A673 (cell line): ENCODE data around the gene KIAA0586. TPM values are rescaled to one million over a fixed set of nuclear protein-coding genes. Genes with fewer than 3 reads are reported as not detected.
A peak's percentile ranks its signal among the peaks of the same experiment; 100 is the strongest.
"Not testable (repeated sequence)": the region's sequence is repeated elsewhere in the genome, so short reads cannot be mapped to it uniquely, and the experiment has no call there.

ENCODE experiments used
- BruUV-seq: library from RNA; stranded (reverse); fragments of 400-500 nt; replicated peaks from 2 replicates; lab custom pipeline; 2021; lab: Mats Ljungman, UMichigan
- CTCF ChIA-PET: fragments of 300-600 bp; sonication (Branson Sonifier 250); formaldehyde crosslinking; loops from one replicate; lab custom pipeline; 2022; ENCODE audit warnings: antibody characterized with exemption; lab: Charles Lee
- POLR2A ChIA-PET: fragments of 300-600 bp; sonication (Branson Sonifier 250); formaldehyde crosslinking; loops from one replicate; lab custom pipeline; 2022; ENCODE audit warnings: antibody characterized with exemption; ENCODE audit not compliant: low non-redundant PET; lab: Charles Lee
- DNase-seq: peaks from one replicate; pipeline ENCODE4 v3.0.0-alpha.2; 2015; ENCODE audit warnings: low spot score
- H3K27ac ChIP-seq: fragments of 200-600 bp; sonication (generic); 2 replicates; pipeline ENCODE4 v1.5.1; 2016; ENCODE audit warnings: mixed run types, low read depth, mild to moderate bottlenecking, mixed read lengths, antibody characterized with exemption, low read length; ENCODE audit not compliant: poor library complexity, severe bottlenecking
- H3K27me3 ChIP-seq: fragments of 200-600 bp; sonication (generic); replicated peaks from 2 replicates; pipeline ENCODE4 v1.6.1; 2017; ENCODE audit warnings: mixed run types, low read depth, mild to moderate bottlenecking, mixed read lengths, antibody characterized with exemption, low read length; ENCODE audit not compliant: insufficient read depth, poor library complexity
- H3K36me3 ChIP-seq: fragments of 200-600 bp; sonication (generic); 2 replicates; pipeline ENCODE4 v1.6.1; 2016; ENCODE audit warnings: mixed run types, mild to moderate bottlenecking, mixed read lengths, antibody characterized with exemption, low read length; ENCODE audit not compliant: insufficient read depth, poor library complexity, severe bottlenecking
- H3K4me1 ChIP-seq: fragments of 200-600 bp; sonication (generic); 2 replicates; pipeline ENCODE4 v1.6.1; 2017; ENCODE audit warnings: mixed run types, mild to moderate bottlenecking, mixed read lengths, antibody characterized with exemption, low read length; ENCODE audit not compliant: insufficient read depth, poor library complexity, severe bottlenecking
- H3K4me3 ChIP-seq: fragments of 200-600 bp; sonication (generic); 2 replicates; pipeline ENCODE4 v1.5.1; 2016; ENCODE audit warnings: low read depth, mixed run types, mild to moderate bottlenecking, mixed read lengths, low read length; ENCODE audit not compliant: poor library complexity, severe bottlenecking
- H3K9me3 ChIP-seq: fragments of 200-600 bp; sonication (generic); 2 replicates; pipeline ENCODE4 v1.6.1; 2016; ENCODE audit warnings: mixed run types, low read depth, mild to moderate bottlenecking, mixed read lengths, antibody characterized with exemption, low read length; ENCODE audit not compliant: poor library complexity, severe bottlenecking
- CTCF ChIP-seq: fragments of 300-800, 200-600 bp; sonication (generic); conservative IDR thresholded peaks from 2 replicates; pipeline ENCODE4 v1.5.1; 2017; ENCODE audit warnings: low read depth, mild to moderate bottlenecking, antibody characterized with exemption, low read length, moderate library complexity, mixed read lengths
- EZH2 ChIP-seq: fragments of 200-600 bp; sonication (generic); IDR thresholded peaks from 2 replicates; pipeline ENCODE4 v1.6.1; 2017; ENCODE audit warnings: borderline replicate concordance, low read depth, mild to moderate bottlenecking, mixed read lengths, antibody characterized with exemption, low read length; ENCODE audit not compliant: poor library complexity, severe bottlenecking
- intact Hi-C: fragments of 100-400 bp; cut with micrococcal nuclease; formaldehyde crosslinking; loops from one replicate; pipeline ENCODE4 v1.10.0; 2022; ENCODE audit not compliant: unreplicated experiment
- total RNA-seq: library from RNA; stranded (reverse); gene quantifications from 2 replicates; pipeline ENCODE4 v1.2.3, GENCODE V29; 2021

Gene KIAA0586
- total RNA-seq, 1 experiment from 2014 or later = 45.3 TPM

- no peaks in the 10 kb centered on the region for H3K36me3 ChIP-seq
- ChIA-PET POLR2A (no interaction called here), CTCF (no interaction called here)
- no TSS peak for BruUV-seq
- intact Hi-C loops = loop anchor here (10.0 kb wide), 1 partner anchor 942 kb away; no protein-coding TSS in a partner anchor
- DNase-seq = no peak
- no peaks in the 10 kb centered on the region for H3K27me3 ChIP-seq
- H3K27ac ChIP-seq = no peak overlapping the region
- no peaks in the 10 kb centered on the region for H3K4me1 ChIP-seq
- TF ChIP-seq CTCF = no peak
- TF ChIP-seq EZH2 = no peak
- no peak overlapping the region for H3K4me3 ChIP-seq
- H3K9me3 ChIP-seq = peaks cover 4% of the 10 kb centered on the region
These were observed 85.8 kb downstream of the KIAA0586 start for GRCh38 chr14:58513272-58513671.

- intact Hi-C loops = loop anchor here (10.0 kb wide), 1 partner anchor 937 kb away; no protein-coding TSS in a partner anchor
- no peaks in the 10 kb centered on the region for H3K36me3 ChIP-seq
- BruUV-seq = no TSS peak
- no peaks in the 10 kb centered on the region for H3K27me3 ChIP-seq
- no peak overlapping the region for H3K27ac ChIP-seq
- no peak overlapping the region for H3K4me3 ChIP-seq
- TF ChIP-seq CTCF = no peak
- no peak for TF ChIP-seq EZH2
- H3K9me3 ChIP-seq = peaks cover 4% of the 10 kb centered on the region
- no peaks in the 10 kb centered on the region for H3K4me1 ChIP-seq
- DNase-seq = no peak
- ChIA-PET POLR2A (no interaction called here), CTCF (no interaction called here)
These were observed 90.1 kb downstream of the KIAA0586 start for GRCh38 chr14:58517592-58517991.

- H3K27me3 ChIP-seq, H3K27ac ChIP-seq, H3K4me1 ChIP-seq, DNase-seq, H3K36me3 ChIP-seq, BruUV-seq, H3K9me3 ChIP-seq, H3K4me3 ChIP-seq, POLR2A ChIA-PET, intact Hi-C loops, CTCF ChIA-PET: not testable (repeated sequence)
These were observed 98.2 kb downstream of the KIAA0586 start for GRCh38 chr14:58525691-58526090.

GRCh38 chr14:58533446-58533845 lies 105.9 kb downstream of the KIAA0586 start:
- H3K9me3 ChIP-seq = no peaks in the 10 kb centered on the region
- BruUV-seq = no TSS peak
- H3K27ac ChIP-seq = no peak overlapping the region
- POLR2A ChIA-PET = no interaction called here
- no peak overlapping the region for H3K4me3 ChIP-seq
- TF ChIP-seq EZH2 (no peak), CTCF (no peak)
- DNase-seq = peak; percentile 42
- H3K36me3 ChIP-seq = no peaks in the 10 kb centered on the region
- CTCF ChIA-PET = no interaction called here
- H3K27me3 ChIP-seq = no peaks in the 10 kb centered on the region
- H3K4me1 ChIP-seq = peaks cover 25% of the 10 kb centered on the region
- intact Hi-C loops = no loop called here
